Measurements from ENCODE around the gene HSPA1B. TPM values are rescaled to one million over a fixed set of nuclear protein-coding genes. Genes with fewer than 3 reads are reported as not detected.

Gene HSPA1B
- total RNA-seq, 1 experiment from 2014 or later, result 147 TPM

- ATAC-seq, result no peak
- no TSS peak for BruUV-seq (replicated peaks)
- TF ChIP-seq CTCF (IDR thresholded peaks at IDR 0.05), result no peak
- no peak for TF ChIP-seq REST (IDR thresholded peaks at IDR 0.05; ENCODE audit: insufficient read depth in 1 of 2, low read depth in 2 of 2, low read length in 1 of 2)
- TF ChIP-seq POLR2AphosphoS5 (IDR thresholded peaks at IDR 0.05; ENCODE audit: low read depth, low read length), result no peak
- TF ChIP-seq TCF7L2 (IDR thresholded peaks at IDR 0.05; ENCODE audit: low read depth, low read length), result no peak
- no peak for TF ChIP-seq SIN3A (IDR thresholded peaks at IDR 0.05; ENCODE audit: borderline replicate concordance, insufficient read depth, low read depth, low read length)
- Histone ChIP-seq H3K9me3 (ENCODE audit: control insufficient read depth, insufficient read depth, low read depth, low read length) (no peaks in the 10 kb centered on the region), H3K4me1 (ENCODE audit: control insufficient read depth, insufficient read depth, low read length) (peaks cover 8% of the 10 kb centered on the region; the same call in 1 of the 2 replicates), H3K27me3 (ENCODE audit: control insufficient read depth, insufficient read depth, low read length) (no peaks in the 10 kb centered on the region), H3K4me3 (ENCODE audit: low read depth in 2 of 2, low read length in 2 of 2) (no peak overlapping the region), H3K36me3 (ENCODE audit: control insufficient read depth, insufficient read depth, low read length) (no peaks in the 10 kb centered on the region), H3K27ac (ENCODE audit: low read length) (no peak overlapping the region)
- in situ Hi-C loops (cut with HindIII; ENCODE audit: low pct_unique_long_range_greater_than_20kb, low sequenced_read_pairs) (no loop called here), intact Hi-C loops (cut with micrococcal nuclease; ENCODE audit: unreplicated experiment) (no loop called here)
- DNase-seq (ENCODE audit: low read depth, low spot score), result no peak
- ChIA-PET CTCF (interaction anchor here (0.5 kb wide), 1 partner anchor 19 kb away, joined by 10 read pairs; no protein-coding TSS in a partner anchor), POLR2A (interaction anchor here (0.6 kb wide), 1 partner anchor 80 kb away, joined by 3 read pairs; no protein-coding TSS in a partner anchor)
These were observed 15.9 kb upstream of the HSPA1B start for GRCh38 chr6:31811645-31812044.

GRCh38 chr6:31813465-31813849, 14.1 kb upstream of the HSPA1B start:
- BruUV-seq (replicated peaks), result no TSS peak
- ChIA-PET CTCF (no interaction called here), POLR2A (no interaction called here)
- TF ChIP-seq TCF7L2 (IDR thresholded peaks at IDR 0.05; ENCODE audit: low read depth, low read length), result no peak
- no peak for TF ChIP-seq POLR2AphosphoS5 (IDR thresholded peaks at IDR 0.05; ENCODE audit: low read depth, low read length)
- no peak for TF ChIP-seq CTCF (IDR thresholded peaks at IDR 0.05)
- no peak for TF ChIP-seq REST (IDR thresholded peaks at IDR 0.05; ENCODE audit: insufficient read depth in 1 of 2, low read depth in 2 of 2, low read length in 1 of 2)
- TF ChIP-seq SIN3A (IDR thresholded peaks at IDR 0.05; ENCODE audit: borderline replicate concordance, insufficient read depth, low read depth, low read length), result no peak
- Histone ChIP-seq H3K36me3 (ENCODE audit: control insufficient read depth, insufficient read depth, low read length) (no peaks in the 10 kb centered on the region), H3K4me3 (ENCODE audit: low read depth in 2 of 2, low read length in 2 of 2) (peak overlapping the region; percentile 35 to 48; a peak in 3 of 4 replicates), H3K27me3 (ENCODE audit: control insufficient read depth, insufficient read depth, low read length) (no peaks in the 10 kb centered on the region), H3K9me3 (ENCODE audit: control insufficient read depth, insufficient read depth, low read depth, low read length) (no peaks in the 10 kb centered on the region), H3K27ac (ENCODE audit: low read length) (peak overlapping the region; percentile 87), H3K4me1 (ENCODE audit: control insufficient read depth, insufficient read depth, low read length) (peaks cover 5% of the 10 kb centered on the region; the same call in 1 of the 2 replicates)
- no peak for ATAC-seq
- in situ Hi-C loops (cut with HindIII; ENCODE audit: low pct_unique_long_range_greater_than_20kb, low sequenced_read_pairs), result no loop called here
- DNase-seq (ENCODE audit: low read depth, low spot score), result no peak
- intact Hi-C loops (cut with micrococcal nuclease; ENCODE audit: unreplicated experiment), result no loop called here

Data from Panc1 (cell line).